HG03159 (cell line): Measurements from ENCODE around the gene BSN.
"Not testable (repeated sequence)": the region's sequence is repeated elsewhere in the genome, so short reads cannot be mapped to it uniquely, and the experiment has no call there.

Experiments used
- ATAC-seq: cut with Tn5 transposase; IDR thresholded peaks from one replicate; pipeline ENCODE4 v1.9.1; 2021; ENCODE audit warnings: mild to moderate bottlenecking, moderate library complexity; ENCODE audit not compliant: unreplicated experiment

BSN gene

GRCh38 chr3:49535971-49536874 is 18.1 kb upstream of the BSN start:
- no peak for ATAC-seq

- no peak for ATAC-seq
Observed at GRCh38 chr3:49536875-49537533, 17.3 kb upstream of the BSN start.

- peak; percentile 79 for ATAC-seq
Observed at GRCh38 chr3:49539659-49540560, 14.4 kb upstream of the BSN start.

- ATAC-seq: no peak
Observed at GRCh38 chr3:49552087-49552486, 2.2 kb upstream of the BSN start.

- ATAC-seq: no peak
Observed at GRCh38 chr3:49553324-49553691, 969 bp upstream of the BSN start.

- ATAC-seq: peak; percentile 60
Observed at GRCh38 chr3:49554633-49555265, 472 bp downstream of the BSN start.

GRCh38 chr3:49556500-49557275 is 2.4 kb downstream of the BSN start:
- ATAC-seq: no peak

GRCh38 chr3:49563040-49563578 is 8.8 kb downstream of the BSN start:
- no peak for ATAC-seq

GRCh38 chr3:49563766-49564165 is 9.5 kb downstream of the BSN start:
- no peak for ATAC-seq

- ATAC-seq: no peak
Observed at GRCh38 chr3:49566312-49566711, 12.0 kb downstream of the BSN start.

GRCh38 chr3:49567406-49567805 is 13.1 kb downstream of the BSN start:
- ATAC-seq: no peak

GRCh38 chr3:49568965-49569364 is 14.7 kb downstream of the BSN start:
- ATAC-seq: no peak

GRCh38 chr3:49570028-49570654 is 15.9 kb downstream of the BSN start:
- ATAC-seq: no peak

GRCh38 chr3:49582177-49582576 is 27.9 kb downstream of the BSN start:
- ATAC-seq: no peak

GRCh38 chr3:49585261-49585755 is 31.0 kb downstream of the BSN start:
- not testable (repeated sequence) for ATAC-seq

GRCh38 chr3:49591615-49592014 is 37.3 kb downstream of the BSN start:
- ATAC-seq: no peak

- no peak for ATAC-seq
Observed at GRCh38 chr3:49593041-49593440, 38.8 kb downstream of the BSN start.

GRCh38 chr3:49600781-49601180 is 46.5 kb downstream of the BSN start:
- no peak for ATAC-seq
